GM12878 (cell line): Measurements from ENCODE around the gene B3GALT4.

Experiments
- ATF3 ChIP-seq: IDR thresholded peaks from 2 replicates; pipeline ENCODE4 v1.6.1; 2011; ENCODE audit warnings: low read depth, mild to moderate bottlenecking, low read length, moderate library complexity, borderline replicate concordance; ENCODE audit errors: extremely low read depth
- CBX3 ChIP-seq: fragments of 200-600 bp; sonication (generic); IDR thresholded peaks from 2 replicates; pipeline ENCODE4 v1.6.1; 2016; ENCODE audit warnings: low read depth, borderline replicate concordance
- EP300 ChIP-seq, 2 experiments: fragments of 150-350 bp in 1 of 2; IDR thresholded peaks; 2 replicates each; pipeline ENCODE4 v1.6.1; 2011 to 2012; ENCODE audit warnings: low read depth in 2 of 2, low read length in 2 of 2, borderline replicate concordance in 1 of 2, improper control_type of control experiment in 1 of 2, inconsistent platforms in 1 of 2; ENCODE audit not compliant: control insufficient read depth in 1 of 2
- EZH2 ChIP-seq: IDR thresholded peaks from 2 replicates; pipeline ENCODE4 v1.6.1; 2012; ENCODE audit warnings: low read depth, mild to moderate bottlenecking, control low read depth, inconsistent platforms, low read length, borderline replicate concordance; ENCODE audit not compliant: control insufficient read depth
- MTA3 ChIP-seq: IDR thresholded peaks from 2 replicates; pipeline ENCODE4 v1.6.1; 2012; ENCODE audit warnings: low read length, inconsistent platforms, borderline replicate concordance
- POLR2A ChIP-seq: IDR thresholded peaks from 2 replicates; pipeline ENCODE4 v1.6.1; 2011; ENCODE audit warnings: low read depth, mild to moderate bottlenecking, low read length
- SREBF2 ChIP-seq: IDR thresholded peaks from 2 replicates; pipeline ENCODE4 v1.6.1; 2012; ENCODE audit warnings: mild to moderate bottlenecking, low read length
- ZBED1 ChIP-seq: IDR thresholded peaks from 2 replicates; pipeline ENCODE4 v1.6.1; 2016; ENCODE audit warnings: borderline replicate concordance
- ZNF207 ChIP-seq: fragments of 450-650 bp; IDR thresholded peaks from 2 replicates; pipeline ENCODE4 v1.6.1; 2014; ENCODE audit warnings: antibody characterized with exemption, mild to moderate bottlenecking, borderline replicate concordance
- TF ChIP-seq, protein P1 (sequence below): IDR thresholded peaks from 2 replicates; pipeline ENCODE4 v1.6.1; 2012; ENCODE audit warnings: low read depth, low read length, improper control_type of control experiment
- TF ChIP-seq, protein P2 (sequence below), 3 experiments: IDR thresholded peaks in 2 of 3; conservative IDR thresholded peaks in 1 of 3; 2 replicates each; pipeline ENCODE4 v1.5.1; 2011; ENCODE audit warnings: low read depth in 3 of 3, low read length in 3 of 3, mild to moderate bottlenecking in 3 of 3, control low read depth in 2 of 3, moderate library complexity in 2 of 3, inconsistent platforms in 1 of 3, mixed read lengths in 1 of 3; ENCODE audit not compliant: control insufficient read depth in 2 of 3, insufficient read depth in 1 of 3; ENCODE audit errors: extremely low read depth in 1 of 3
- TF ChIP-seq, protein P3 (sequence below): IDR thresholded peaks from 2 replicates; pipeline ENCODE4 v1.6.1; 2012; ENCODE audit warnings: low read depth, low read length, improper control_type of control experiment

GRCh38 chr6:33304216-33304615, 27.3 kb downstream of the B3GALT4 start:
- TF ChIP-seq, protein P1, sequence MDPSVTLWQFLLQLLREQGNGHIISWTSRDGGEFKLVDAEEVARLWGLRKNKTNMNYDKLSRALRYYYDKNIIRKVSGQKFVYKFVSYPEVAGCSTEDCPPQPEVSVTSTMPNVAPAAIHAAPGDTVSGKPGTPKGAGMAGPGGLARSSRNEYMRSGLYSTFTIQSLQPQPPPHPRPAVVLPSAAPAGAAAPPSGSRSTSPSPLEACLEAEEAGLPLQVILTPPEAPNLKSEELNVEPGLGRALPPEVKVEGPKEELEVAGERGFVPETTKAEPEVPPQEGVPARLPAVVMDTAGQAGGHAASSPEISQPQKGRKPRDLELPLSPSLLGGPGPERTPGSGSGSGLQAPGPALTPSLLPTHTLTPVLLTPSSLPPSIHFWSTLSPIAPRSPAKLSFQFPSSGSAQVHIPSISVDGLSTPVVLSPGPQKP = no peak
- TF ChIP-seq EP300 (IDR thresholded peaks at IDR 0.05; ENCODE audit: borderline replicate concordance in 1 of 2, control insufficient read depth in 1 of 2, low read depth in 2 of 2, low read length in 2 of 2) (no peak), EZH2 (no peak), ATF3 (no peak), MTA3 (no peak), ZNF207 (no peak), CBX3 (no peak), ZBED1 (no peak), POLR2A (no peak), SREBF2 (no peak)
- TF ChIP-seq, protein P2, sequence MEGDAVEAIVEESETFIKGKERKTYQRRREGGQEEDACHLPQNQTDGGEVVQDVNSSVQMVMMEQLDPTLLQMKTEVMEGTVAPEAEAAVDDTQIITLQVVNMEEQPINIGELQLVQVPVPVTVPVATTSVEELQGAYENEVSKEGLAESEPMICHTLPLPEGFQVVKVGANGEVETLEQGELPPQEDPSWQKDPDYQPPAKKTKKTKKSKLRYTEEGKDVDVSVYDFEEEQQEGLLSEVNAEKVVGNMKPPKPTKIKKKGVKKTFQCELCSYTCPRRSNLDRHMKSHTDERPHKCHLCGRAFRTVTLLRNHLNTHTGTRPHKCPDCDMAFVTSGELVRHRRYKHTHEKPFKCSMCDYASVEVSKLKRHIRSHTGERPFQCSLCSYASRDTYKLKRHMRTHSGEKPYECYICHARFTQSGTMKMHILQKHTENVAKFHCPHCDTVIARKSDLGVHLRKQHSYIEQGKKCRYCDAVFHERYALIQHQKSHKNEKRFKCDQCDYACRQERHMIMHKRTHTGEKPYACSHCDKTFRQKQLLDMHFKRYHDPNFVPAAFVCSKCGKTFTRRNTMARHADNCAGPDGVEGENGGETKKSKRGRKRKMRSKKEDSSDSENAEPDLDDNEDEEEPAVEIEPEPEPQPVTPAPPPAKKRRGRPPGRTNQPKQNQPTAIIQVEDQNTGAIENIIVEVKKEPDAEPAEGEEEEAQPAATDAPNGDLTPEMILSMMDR (IDR thresholded peaks at IDR 0.05 in 2 of 3, conservative IDR thresholded peaks at IDR 0.05 in 1 of 3; ENCODE audit: control insufficient read depth in 2 of 3, extremely low read depth in 1 of 3, insufficient read depth in 1 of 3, low read depth in 3 of 3, low read length in 3 of 3) = no peak
- TF ChIP-seq, protein P3, sequence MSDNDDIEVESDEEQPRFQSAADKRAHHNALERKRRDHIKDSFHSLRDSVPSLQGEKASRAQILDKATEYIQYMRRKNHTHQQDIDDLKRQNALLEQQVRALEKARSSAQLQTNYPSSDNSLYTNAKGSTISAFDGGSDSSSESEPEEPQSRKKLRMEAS = no peak
